MCF 10A (cell line): ENCODE measurements around the gene AKR7A2. TPM values are rescaled to one million over a fixed set of nuclear protein-coding genes. Genes with fewer than 3 reads are reported as not detected.

ENCODE experiments used
- BruUV-seq: library from RNA; stranded (reverse); fragments of 400-500 nt; replicated peaks from 2 replicates; lab custom pipeline; 2021; lab: Mats Ljungman, UMichigan
- CTCF ChIA-PET: fragments of 300-600 bp; sonication (Branson Sonifier 250); formaldehyde crosslinking; extraction: SDS; loops from one replicate; lab custom pipeline; 2021; ENCODE audit warnings: antibody characterized with exemption, inconsistent platforms; lab: Yijun Ruan, JAX
- POLR2A ChIA-PET: fragments of 300-600, 350-650 bp; sonication (Branson Sonifier 250); formaldehyde crosslinking; extraction: SDS; loops from one replicate; lab custom pipeline; 2020; ENCODE audit warnings: antibody characterized with exemption, inconsistent platforms; lab: Yijun Ruan, JAX
- DNase-seq: peaks from one replicate; pipeline ENCODE4 v3.0.0-alpha.2; 2018; ENCODE audit not compliant: unreplicated experiment
- H3K27ac Mint-ChIP-seq: one replicate; pipeline ENCODE4 v1.8.0; 2022; ENCODE audit warnings: mild to moderate bottlenecking, low read depth, mixed read lengths; ENCODE audit not compliant: unreplicated experiment
- H3K27me3 Mint-ChIP-seq: one replicate; pipeline ENCODE4 v1.8.0; 2022; ENCODE audit warnings: mixed read lengths; ENCODE audit not compliant: insufficient read depth, unreplicated experiment
- H3K36me3 Mint-ChIP-seq: one replicate; pipeline ENCODE4 v1.8.0; 2022; ENCODE audit warnings: mild to moderate bottlenecking, moderate library complexity, mixed read lengths; ENCODE audit not compliant: insufficient read depth, unreplicated experiment
- H3K4me1 Mint-ChIP-seq: one replicate; pipeline ENCODE4 v1.8.0; 2022; ENCODE audit warnings: mixed read lengths; ENCODE audit not compliant: insufficient read depth, unreplicated experiment
- H3K4me3 Mint-ChIP-seq: one replicate; pipeline ENCODE4 v1.8.0; 2022; ENCODE audit warnings: mild to moderate bottlenecking, moderate library complexity, mixed read lengths; ENCODE audit not compliant: unreplicated experiment
- H3K9me3 Mint-ChIP-seq: one replicate; pipeline ENCODE4 v1.8.0; 2022; ENCODE audit warnings: mixed read lengths; ENCODE audit not compliant: unreplicated experiment
- CTCF ChIP-seq: fragments of 200-600 bp; IDR thresholded peaks from one replicate; pipeline ENCODE4 v1.8.0; 2022; ENCODE audit warnings: antibody characterized with exemption, mild to moderate bottlenecking; ENCODE audit not compliant: unreplicated experiment
- intact Hi-C: fragments of 100-400 bp; cut with micrococcal nuclease; formaldehyde crosslinking; loops from 2 replicates; pipeline ENCODE4 v1.14.1; 2022
- total RNA-seq: library from RNA; stranded (reverse); gene quantifications from 2 replicates; pipeline ENCODE4 v1.2.3, GENCODE V29; 2022

Gene AKR7A2
- total RNA-seq, 1 experiment from 2014 or later, result 28.7 TPM

- intact Hi-C loops, result no loop called here
- Mint-ChIP-seq H3K27me3 (no peaks in the 10 kb centered on the region), H3K9me3 (no peaks in the 10 kb centered on the region), H3K4me1 (no peaks in the 10 kb centered on the region), H3K4me3 (no peak overlapping the region), H3K36me3 (peaks cover 57% of the 10 kb centered on the region), H3K27ac (no peak overlapping the region)
- DNase-seq, result no peak
- TF ChIP-seq CTCF, result no peak
- ChIA-PET CTCF (interaction anchor here (0.9 kb wide), 1 partner anchor 16 kb away, joined by 3 read pairs; no protein-coding TSS in a partner anchor), POLR2A (no interaction called here)
- no TSS peak for BruUV-seq
Measured at GRCh38 chr1:19325368-19325957, 13.5 kb upstream of the AKR7A2 start.

GRCh38 chr1:19324665-19324990 is 12.7 kb upstream of the AKR7A2 start:
- Mint-ChIP-seq H3K27ac (no peak overlapping the region), H3K27me3 (no peaks in the 10 kb centered on the region), H3K4me1 (no peaks in the 10 kb centered on the region), H3K4me3 (no peak overlapping the region), H3K9me3 (no peaks in the 10 kb centered on the region), H3K36me3 (peaks cover 57% of the 10 kb centered on the region)
- ChIA-PET POLR2A (no interaction called here), CTCF (no interaction called here)
- no peak for TF ChIP-seq CTCF
- DNase-seq, result no peak
- intact Hi-C loops, result no loop called here
- no TSS peak for BruUV-seq

GRCh38 chr1:19323987-19324664 is 12.2 kb upstream of the AKR7A2 start:
- ChIA-PET CTCF (no interaction called here), POLR2A (interaction anchor here (2.3 kb wide), 1 partner anchor 11 kb away, joined by 10 read pairs; the partner anchor contains the start of genes AKR7A2 and SLC66A1)
- intact Hi-C loops, result no loop called here
- BruUV-seq, result no TSS peak
- H3K27me3 Mint-ChIP-seq, result no peaks in the 10 kb centered on the region
- H3K4me1 Mint-ChIP-seq, result no peaks in the 10 kb centered on the region
- no peak overlapping the region for H3K27ac Mint-ChIP-seq
- H3K9me3 Mint-ChIP-seq, result no peaks in the 10 kb centered on the region
- peaks cover 56% of the 10 kb centered on the region for H3K36me3 Mint-ChIP-seq
- TF ChIP-seq CTCF, result no peak
- H3K4me3 Mint-ChIP-seq, result no peak overlapping the region
- DNase-seq, result no peak

- ChIA-PET POLR2A (interaction anchor here (2.3 kb wide), 1 partner anchor 10 kb away, joined by 10 read pairs; the partner anchor contains the start of genes AKR7A2 and SLC66A1), CTCF (interaction anchor here (1.2 kb wide), 1 partner anchor 22 kb away, joined by 4 read pairs; no protein-coding TSS in a partner anchor)
- Mint-ChIP-seq H3K4me3 (no peak overlapping the region), H3K9me3 (no peaks in the 10 kb centered on the region), H3K27me3 (no peaks in the 10 kb centered on the region), H3K4me1 (no peaks in the 10 kb centered on the region), H3K27ac (no peak overlapping the region), H3K36me3 (peaks cover 54% of the 10 kb centered on the region)
- intact Hi-C loops, result no loop called here
- DNase-seq, result no peak
- BruUV-seq, result no TSS peak
- TF ChIP-seq CTCF, result no peak
Measured at GRCh38 chr1:19322481-19322880, 10.5 kb upstream of the AKR7A2 start.
